Endothelial cell of umbilical vein (primary cell): ENCODE results near the gene ENDOD1. TPM values are rescaled to one million over a fixed set of nuclear protein-coding genes. Genes with fewer than 3 reads are reported as not detected.

Source experiments
- Bru-seq: library from RNA; stranded (reverse); fragments of 400-500 nt; gene quantifications from one replicate; lab custom pipeline; 2021; lab: Mats Ljungman, UMichigan
- BruChase-seq, 2 experiments: library from RNA; stranded (reverse); fragments of 400-500 nt; gene quantifications; one replicate each; lab custom pipeline; 2021; lab: Mats Ljungman, UMichigan
- BruUV-seq: library from RNA; stranded (reverse); fragments of 400-500 nt; replicated peaks from 2 replicates; lab custom pipeline; 2021; lab: Mats Ljungman, UMichigan
- CTCF ChIA-PET: fragments of 300-600, 350-600 bp; sonication (Branson Sonifier 250); formaldehyde crosslinking; loops from one replicate; lab custom pipeline; 2021; ENCODE audit warnings: antibody characterized with exemption, inconsistent platforms; lab: Charles Lee
- POLR2A ChIA-PET: fragments of 300-600, 350-600 bp; sonication (Branson Sonifier 250); formaldehyde crosslinking; loops from one replicate; lab custom pipeline; 2021; ENCODE audit warnings: antibody characterized with exemption, inconsistent platforms; lab: Charles Lee
- DNase-seq: peaks from one replicate; pipeline ENCODE4 v3.0.0-alpha.2; 2011; ENCODE audit warnings: low read depth, low spot score
- FAIRE-seq: peaks from 2 replicates; lab custom pipeline; 2011; peaks lifted over from hg19 to GRCh38; lab: Jason Lieb, UNC
- H2AFZ ChIP-seq: 2 replicates; pipeline ENCODE4 v1.6.0; 2012; ENCODE audit warnings: low read depth, low read length, control low read depth, inconsistent platforms
- H3K27ac ChIP-seq: 2 replicates; pipeline ENCODE4 v1.5.1; 2011; ENCODE audit warnings: low read depth, mild to moderate bottlenecking, control low read depth, low read length, moderate library complexity; ENCODE audit not compliant: insufficient read depth
- H3K27me3 ChIP-seq, 2 experiments: 2 replicates each; pipeline versions ENCODE4 v1.6.0 to v1.6.1; 2011; ENCODE audit warnings: low read length in 2 of 2, mixed read lengths in 1 of 2; ENCODE audit not compliant: control insufficient read depth in 2 of 2, insufficient read depth in 2 of 2
- H3K36me3 ChIP-seq, 2 experiments: 2 replicates in 1 of 2; 3 replicates in 1 of 2; pipeline ENCODE4 v1.5.1; 2011; ENCODE audit warnings: low read length in 2 of 2, mild to moderate bottlenecking in 1 of 2, moderate library complexity in 1 of 2; ENCODE audit not compliant: control insufficient read depth in 2 of 2, insufficient read depth in 2 of 2; ENCODE audit errors: extremely low read depth in 1 of 2
- H3K4me1 ChIP-seq: 3 replicates; pipeline ENCODE4 v1.5.1; 2011; ENCODE audit warnings: mild to moderate bottlenecking, low read length; ENCODE audit not compliant: control insufficient read depth, insufficient read depth; ENCODE audit errors: extremely low read depth
- H3K4me2 ChIP-seq: 2 replicates; pipeline ENCODE4 v1.6.1; 2011; ENCODE audit warnings: low read length, control low read depth, mixed read lengths; ENCODE audit not compliant: insufficient read depth
- H3K4me3 ChIP-seq, 3 experiments: fragments of 200-600 bp in 1 of 3; sonication (generic), shearing (Covaris generic) in 1 of 3; replicated peaks in 1 of 3; 2 replicates each; pipeline ENCODE4 v1.5.1; 2011 to 2016; ENCODE audit warnings: control low read depth in 3 of 3, low read length in 3 of 3, mild to moderate bottlenecking in 2 of 3, inconsistent platforms in 1 of 3, low read depth in 1 of 3, moderate library complexity in 1 of 3; ENCODE audit not compliant: insufficient read depth in 1 of 3
- H3K79me2 ChIP-seq: 2 replicates; pipeline ENCODE4 v1.6.0; 2012; ENCODE audit warnings: low read length, inconsistent platforms; ENCODE audit not compliant: control insufficient read depth, insufficient read depth
- H3K9ac ChIP-seq: replicated peaks from 2 replicates; pipeline ENCODE3; 2011; ENCODE audit warnings: low read length, control low read depth; ENCODE audit not compliant: insufficient read depth; ENCODE audit errors: extremely low read depth
- H3K9me1 ChIP-seq: replicated peaks from 3 replicates; pipeline ENCODE4 v1.6.0; 2011; ENCODE audit warnings: mild to moderate bottlenecking, low read length; ENCODE audit not compliant: control insufficient read depth, insufficient read depth; ENCODE audit errors: extremely low read depth
- H3K9me3 ChIP-seq: replicated peaks from 2 replicates; pipeline ENCODE4 v1.5.1; 2012; ENCODE audit warnings: low read length, inconsistent platforms; ENCODE audit not compliant: control insufficient read depth, insufficient read depth
- H4K20me1 ChIP-seq: replicated peaks from 2 replicates; pipeline ENCODE3; 2011; ENCODE audit warnings: mild to moderate bottlenecking, low read length; ENCODE audit not compliant: control insufficient read depth, insufficient read depth; ENCODE audit errors: extremely low read depth
- EZH2 ChIP-seq: IDR thresholded peaks from 2 replicates; pipeline ENCODE4 v1.6.1; 2012; ENCODE audit warnings: borderline replicate concordance, low read depth, mild to moderate bottlenecking, moderate library complexity, low read length, inconsistent platforms; ENCODE audit not compliant: severe bottlenecking
- FOS ChIP-seq: IDR thresholded peaks from 2 replicates; pipeline ENCODE4 v1.6.1; 2011; ENCODE audit warnings: mild to moderate bottlenecking, low read length, moderate library complexity, borderline replicate concordance; ENCODE audit not compliant: insufficient read depth
- GATA2 ChIP-seq: IDR thresholded peaks from 2 replicates; pipeline ENCODE4 v1.7.0; 2011; ENCODE audit warnings: low read depth, mild to moderate bottlenecking, moderate library complexity, mixed read lengths, low read length; ENCODE audit not compliant: insufficient read length, insufficient read depth
- JUN ChIP-seq: IDR thresholded peaks from 2 replicates; pipeline ENCODE4 v1.6.1; 2011; ENCODE audit warnings: borderline replicate concordance, low read depth; ENCODE audit not compliant: insufficient read length, insufficient read depth
- MYC ChIP-seq: IDR thresholded peaks from one replicate; pipeline ENCODE4 v1.6.1; 2011; ENCODE audit warnings: mild to moderate bottlenecking, low read depth, low read length
- POLR2A ChIP-seq: IDR thresholded peaks from 2 replicates; pipeline ENCODE4 v1.6.1; 2012; ENCODE audit warnings: low read depth, mild to moderate bottlenecking, control low read depth, low read length
- POLR2AphosphoS5 ChIP-seq: IDR thresholded peaks from 2 replicates; pipeline ENCODE4 v1.6.1; 2012; ENCODE audit warnings: low read depth, mild to moderate bottlenecking, control low read depth, low read length, moderate library complexity; ENCODE audit not compliant: insufficient read depth
- dilution Hi-C: fragments of 300-500 bp; cut with MboI; formaldehyde crosslinking; loops from one replicate; pipeline ENCODE4 v1.15.0; 2019; ENCODE audit warnings: low sequenced_read_pairs; ENCODE audit not compliant: extremely low pct_ligation_motif_present
- intact Hi-C: fragments of 100-400 bp; cut with micrococcal nuclease; formaldehyde crosslinking; loops from one replicate; pipeline ENCODE4 v1.10.0; 2022
- long read RNA-seq: library from polyadenylated mRNA; stranded (forward); transcript quantifications from one replicate; pipeline ENCODE4 v2.0.0, GENCODE V29; 2021
- polyA minus RNA-seq, 3 experiments: library from RNA; depleted of rRNA, polyadenylated mRNA; stranded (reverse); fragments of >200 nt; gene quantifications; 1 replicate in 1 of 3; 2 replicates in 2 of 3; pipeline ENCODE4 v1.2.3, GENCODE V29; 2011
- polyA plus RNA-seq, 4 experiments: library from polyadenylated mRNA; depleted of rRNA in 3 of 4; stranded (reverse) in 3 of 4; unstranded in 1 of 4; fragments of >200 nt; gene quantifications; 2 replicates each; pipeline versions ENCODE4 v1.2.1 to v1.2.3, GENCODE V29; 2011 to 2012; ENCODE audit warnings: missing spikeins in 1 of 4
- total RNA-seq: library from RNA; stranded (reverse); gene quantifications from 2 replicates; pipeline ENCODE4 v1.2.3, GENCODE V29; 2021
- TF ChIP-seq, protein P1 (sequence below): IDR thresholded peaks from 2 replicates; pipeline ENCODE4 v1.6.1; 2011; ENCODE audit not compliant: insufficient read depth, insufficient read length
- TF ChIP-seq, protein P2 (sequence below), 2 donors: IDR thresholded peaks; 1 replicate in 1 of 2; 2 replicates in 1 of 2; pipeline ENCODE4 v1.5.1; 2011; ENCODE audit warnings: low read length in 2 of 2, mild to moderate bottlenecking in 2 of 2, moderate library complexity in 2 of 2, control low read depth in 1 of 2, inconsistent platforms in 1 of 2, low read depth in 1 of 2; ENCODE audit not compliant: insufficient read depth in 1 of 2; ENCODE audit errors: extremely low read depth in 1 of 2

Gene ENDOD1
- total RNA-seq (17.1 and 20.5 TPM in 2 replicates), polyA plus RNA-seq (10.2 and 10.5 TPM in 2 replicates), polyA minus RNA-seq (23.2 and 25.4 TPM in 2 replicates), Bru-seq, nascent RNA (percentile 52 among the genes with signal in this experiment), BruChase-seq, experiment 1, labeled RNA remaining after a 6-hour chase (percentile 73 among the genes with signal in this experiment), BruChase-seq, experiment 2, labeled RNA remaining after a 2-hour chase (percentile 54 among the genes with signal in this experiment)
- 9.6 and 10.0 TPM in 2 replicates for polyA plus RNA-seq (2011; cell fraction: cytosol; rRNA removed)
- polyA plus RNA-seq (2011; cell fraction: nucleus; rRNA removed), result 4.3 and 5.7 TPM in 2 replicates
- 10.9 and 19.9 TPM in 2 replicates for polyA plus RNA-seq (2012)
- polyA minus RNA-seq (2011; cell fraction: cytosol; rRNA and poly(A)+ RNA removed), result 1.4 TPM
- 5.6 and 7.8 TPM in 2 replicates for polyA minus RNA-seq (2011; cell fraction: nucleus; rRNA and poly(A)+ RNA removed)
- long read RNA-seq, full-length matches to known transcripts, result 19 of 28 reads
- long read RNA-seq, partial matches to known transcripts, result 0 of 28 reads
- long read RNA-seq, other reads (novel, unspliced or antisense), result 9 of 28 reads

DNA sequence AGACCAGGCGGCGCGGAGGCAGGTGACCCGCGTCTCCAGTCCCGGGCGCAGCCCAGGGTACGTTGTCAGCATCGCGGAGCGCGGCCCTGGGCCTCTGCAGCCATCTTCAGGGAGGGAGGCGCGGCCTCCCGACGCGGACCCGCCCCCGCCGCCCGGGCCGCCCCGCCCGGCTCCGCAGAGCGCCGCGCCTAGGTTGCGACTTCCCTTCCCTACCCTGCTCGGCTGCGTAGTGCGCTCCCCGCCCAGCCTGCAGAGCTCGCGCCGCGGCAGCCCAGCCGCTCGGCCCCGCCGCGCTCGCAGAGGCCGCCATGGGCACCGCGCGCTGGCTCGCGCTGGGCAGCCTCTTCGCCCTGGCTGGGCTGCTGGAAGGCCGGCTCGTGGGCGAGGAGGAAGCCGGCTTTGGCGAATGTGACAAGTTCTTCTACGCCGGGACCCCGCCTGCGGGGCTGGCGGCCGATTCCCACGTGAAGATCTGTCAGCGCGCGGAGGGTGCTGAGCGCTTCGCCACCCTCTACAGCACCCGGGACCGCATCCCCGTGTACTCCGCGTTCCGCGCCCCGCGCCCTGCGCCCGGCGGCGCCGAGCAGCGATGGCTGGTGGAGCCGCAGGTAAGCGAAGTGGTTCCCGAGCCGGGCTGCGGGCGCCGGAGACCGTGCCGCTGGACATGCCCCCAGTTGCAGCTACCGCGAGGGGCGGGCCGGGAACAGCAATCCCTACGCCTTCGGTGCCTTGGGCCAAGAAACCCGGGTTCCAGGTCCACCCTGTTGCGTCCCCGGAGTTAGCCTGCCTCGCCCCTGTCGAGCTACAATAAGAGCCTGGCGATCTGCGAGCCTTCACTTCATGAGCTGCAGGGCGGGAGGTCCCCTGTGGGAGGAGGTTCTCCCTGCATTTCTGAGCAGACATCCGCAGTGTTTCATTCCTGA lies at the start of gene ENDOD1:
ENDOD1 (plus strand) TSS at position 227 of the 923 bp plus-strand sequence; CDS start at position 309, 82 bp downstream.
- H3K4me2 ChIP-seq, result peak within 1 kb of the TSS; percentile 67
- H3K9ac ChIP-seq, result peak within 1 kb of the TSS; percentile 58
- DNase-seq, result peak; percentile 87
- H3K9me3 ChIP-seq, result no peaks in the 10 kb centered on the region
- H3K36me3 ChIP-seq, result no peaks in the 10 kb centered on the region
- H3K4me3 ChIP-seq, result peak within 1 kb of the TSS; percentile 31 to 81 (median 67)
- peak within 1 kb of the TSS; percentile 39 for H3K27ac ChIP-seq
- TF ChIP-seq FOS (no peak), GATA2 (no peak), POLR2A (peak; percentile 17), POLR2AphosphoS5 (peak; percentile 68), JUN (no peak), EZH2 (no peak), MYC (no peak)
- TF ChIP-seq, protein P1, sequence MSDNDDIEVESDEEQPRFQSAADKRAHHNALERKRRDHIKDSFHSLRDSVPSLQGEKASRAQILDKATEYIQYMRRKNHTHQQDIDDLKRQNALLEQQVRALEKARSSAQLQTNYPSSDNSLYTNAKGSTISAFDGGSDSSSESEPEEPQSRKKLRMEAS, result no peak
- TF ChIP-seq, protein P2, sequence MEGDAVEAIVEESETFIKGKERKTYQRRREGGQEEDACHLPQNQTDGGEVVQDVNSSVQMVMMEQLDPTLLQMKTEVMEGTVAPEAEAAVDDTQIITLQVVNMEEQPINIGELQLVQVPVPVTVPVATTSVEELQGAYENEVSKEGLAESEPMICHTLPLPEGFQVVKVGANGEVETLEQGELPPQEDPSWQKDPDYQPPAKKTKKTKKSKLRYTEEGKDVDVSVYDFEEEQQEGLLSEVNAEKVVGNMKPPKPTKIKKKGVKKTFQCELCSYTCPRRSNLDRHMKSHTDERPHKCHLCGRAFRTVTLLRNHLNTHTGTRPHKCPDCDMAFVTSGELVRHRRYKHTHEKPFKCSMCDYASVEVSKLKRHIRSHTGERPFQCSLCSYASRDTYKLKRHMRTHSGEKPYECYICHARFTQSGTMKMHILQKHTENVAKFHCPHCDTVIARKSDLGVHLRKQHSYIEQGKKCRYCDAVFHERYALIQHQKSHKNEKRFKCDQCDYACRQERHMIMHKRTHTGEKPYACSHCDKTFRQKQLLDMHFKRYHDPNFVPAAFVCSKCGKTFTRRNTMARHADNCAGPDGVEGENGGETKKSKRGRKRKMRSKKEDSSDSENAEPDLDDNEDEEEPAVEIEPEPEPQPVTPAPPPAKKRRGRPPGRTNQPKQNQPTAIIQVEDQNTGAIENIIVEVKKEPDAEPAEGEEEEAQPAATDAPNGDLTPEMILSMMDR (IDR thresholded peaks at IDR 0.05; ENCODE audit: extremely low read depth in 1 of 2, insufficient read depth in 1 of 2, low read depth in 1 of 2, low read length in 2 of 2), result peak in 1 of 2 donors; percentile 5
- no peaks in the 10 kb centered on the region for H3K79me2 ChIP-seq
- H3K4me1 ChIP-seq, result peaks cover 10% of the 10 kb centered on the region
- H3K27me3 ChIP-seq, result no peaks in the 10 kb centered on the region
- BruUV-seq, result no TSS peak
- intact Hi-C loops (loop anchor here (1.0 to 5.0 kb wide), 4 partner anchors 18 to 697 kb away; partner anchors contain the start of gene FAM76B), dilution Hi-C loops (no loop called here)
- H2AFZ ChIP-seq, result peak within 1 kb of the TSS; percentile 98
- H4K20me1 ChIP-seq, result no peaks in the 10 kb centered on the region
- peak; percentile 73 for FAIRE-seq
- CTCF ChIA-PET, result interaction anchor here (1.0 to 8.8 kb wide), 13 partner anchors 9 to 615 kb away, joined by 3 to 91 read pairs (median 11); partner anchors contain the start of gene SRSF8
- no peaks in the 10 kb centered on the region for H3K9me1 ChIP-seq
- POLR2A ChIA-PET, result interaction anchor here (0.9 to 2.4 kb wide), 7 partner anchors 9 to 47 kb away, joined by 3 to 7 read pairs (median 4); partner anchors contain the start of gene SRSF8
